ENCODE measurements around the gene COA3.
"Not testable (repeated sequence)": the region's sequence is repeated elsewhere in the genome, so short reads cannot be mapped to it uniquely, and the experiment has no call there.

COA3 gene

GRCh38 chr17:42780851-42781638, 17.5 kb downstream of the COA3 start:
- DNase-seq: no peak

GRCh38 chr17:42779936-42780850, 18.3 kb downstream of the COA3 start, which contains the start of gene WNK4:
Gene WNK4, plus strand, starts transcription at chr17:42780610. Its CDS starts 89 bp downstream, at chr17:42780699.
- no peak for DNase-seq

GRCh38 chr17:42779304-42779935, 19.1 kb downstream of the COA3 start:
- no peak for DNase-seq

- no peak for DNase-seq
These were observed 19.9 kb downstream of the COA3 start for GRCh38 chr17:42778570-42778969.

GRCh38 chr17:42775534-42776098, 22.9 kb downstream of the COA3 start:
- no peak for DNase-seq

- DNase-seq: no peak
These were observed 24.3 kb downstream of the COA3 start for GRCh38 chr17:42774066-42774745.

- peak; percentile 87 for DNase-seq
These were observed 25.0 kb downstream of the COA3 start, which contains the start of gene VPS25 for GRCh38 chr17:42773290-42774035. Gene VPS25, plus strand, starts transcription at chr17:42773449. Its CDS starts 27 bp downstream, at chr17:42773476.

- no peak for DNase-seq
These were observed 25.6 kb downstream of the COA3 start for GRCh38 chr17:42772945-42773289.

- DNase-seq: not testable (repeated sequence)
These were observed 28.5 kb downstream of the COA3 start for GRCh38 chr17:42769964-42770363.

- not testable (repeated sequence) for DNase-seq
These were observed 30.5 kb downstream of the COA3 start for GRCh38 chr17:42768006-42768405.

- no peak for DNase-seq
These were observed 31.0 kb downstream of the COA3 start for GRCh38 chr17:42767512-42767911.

GRCh38 chr17:42766124-42766523, 32.4 kb downstream of the COA3 start:
- no peak for DNase-seq

GRCh38 chr17:42761638-42762037, 36.9 kb downstream of the COA3 start:
- no peak for DNase-seq

GRCh38 chr17:42760652-42761581, 37.6 kb downstream of the COA3 start, which contains the start of gene RAMP2:
Gene RAMP2, plus strand, starts transcription at chr17:42761227. Its CDS starts 35 bp downstream, at chr17:42761262.
- no peak for DNase-seq

- no peak for DNase-seq
These were observed 38.4 kb downstream of the COA3 start for GRCh38 chr17:42759982-42760651.

GRCh38 chr17:42754782-42755181, 43.7 kb downstream of the COA3 start:
- no peak for DNase-seq

- no peak for DNase-seq
These were observed 46.9 kb downstream of the COA3 start for GRCh38 chr17:42751628-42752027.

GRCh38 chr17:42750739-42751344, 47.7 kb downstream of the COA3 start:
- DNase-seq: no peak
